ENCODE results near the gene MMP15.

DNA sequence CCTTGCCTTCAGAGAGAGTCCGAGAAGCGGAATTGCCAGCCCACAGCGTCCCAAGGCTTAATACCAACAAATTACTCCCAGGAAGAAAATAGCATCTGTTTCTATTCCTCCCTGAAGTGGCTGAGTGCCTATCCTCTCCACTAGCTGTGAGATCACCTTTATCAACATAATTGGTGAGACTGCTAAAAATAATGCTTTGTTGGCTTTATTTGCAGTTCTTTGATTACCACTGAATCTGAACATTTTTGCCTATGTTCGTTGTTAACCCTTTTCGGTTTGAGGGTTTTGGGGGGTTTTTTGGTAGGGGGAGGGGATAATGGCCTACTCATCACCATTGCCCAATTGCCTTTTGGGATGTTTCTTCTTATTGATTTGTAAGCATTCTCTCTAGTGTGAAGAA is 31.0 kb downstream of the MMP15 start:
- TF ChIP-seq, protein P1, sequence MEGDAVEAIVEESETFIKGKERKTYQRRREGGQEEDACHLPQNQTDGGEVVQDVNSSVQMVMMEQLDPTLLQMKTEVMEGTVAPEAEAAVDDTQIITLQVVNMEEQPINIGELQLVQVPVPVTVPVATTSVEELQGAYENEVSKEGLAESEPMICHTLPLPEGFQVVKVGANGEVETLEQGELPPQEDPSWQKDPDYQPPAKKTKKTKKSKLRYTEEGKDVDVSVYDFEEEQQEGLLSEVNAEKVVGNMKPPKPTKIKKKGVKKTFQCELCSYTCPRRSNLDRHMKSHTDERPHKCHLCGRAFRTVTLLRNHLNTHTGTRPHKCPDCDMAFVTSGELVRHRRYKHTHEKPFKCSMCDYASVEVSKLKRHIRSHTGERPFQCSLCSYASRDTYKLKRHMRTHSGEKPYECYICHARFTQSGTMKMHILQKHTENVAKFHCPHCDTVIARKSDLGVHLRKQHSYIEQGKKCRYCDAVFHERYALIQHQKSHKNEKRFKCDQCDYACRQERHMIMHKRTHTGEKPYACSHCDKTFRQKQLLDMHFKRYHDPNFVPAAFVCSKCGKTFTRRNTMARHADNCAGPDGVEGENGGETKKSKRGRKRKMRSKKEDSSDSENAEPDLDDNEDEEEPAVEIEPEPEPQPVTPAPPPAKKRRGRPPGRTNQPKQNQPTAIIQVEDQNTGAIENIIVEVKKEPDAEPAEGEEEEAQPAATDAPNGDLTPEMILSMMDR (conservative IDR thresholded peaks at IDR 0.05; ENCODE audit: low read depth, low read length) = no peak
- no peak for TF ChIP-seq EZH2 (IDR thresholded peaks at IDR 0.05; ENCODE audit: borderline replicate concordance, low read depth, low read length, poor library complexity, severe bottlenecking)
